GM12878 (cell line): ENCODE results near the gene ACADM. TPM values are rescaled to one million over a fixed set of nuclear protein-coding genes. Genes with fewer than 3 reads are reported as not detected.
A peak's percentile ranks its signal among the peaks of the same experiment; 100 is the strongest.

Source experiments
- ATAC-seq: fragments of 200-7000 bp; cut with Tn5 transposase; 3 replicates; pipeline ENCODE4 v1.9.1; 2020; ENCODE audit warnings: mild to moderate bottlenecking, moderate library complexity
- BruUV-seq: library from RNA; stranded (reverse); fragments of 400-500 nt; replicated peaks from 2 replicates; lab custom pipeline; 2021; lab: Mats Ljungman, UMichigan
- CTCF ChIA-PET: fragments of 300-600 bp; sonication (Branson Sonifier 250); formaldehyde crosslinking; extraction: SDS; loops from one replicate; lab custom pipeline; 2021; ENCODE audit warnings: inconsistent platforms; lab: Yijun Ruan, JAX
- POLR2A ChIA-PET: fragments of 350-600 bp; formaldehyde crosslinking; extraction: SDS; loops from one replicate; lab custom pipeline; 2021; ENCODE audit warnings: inconsistent platforms; lab: Charles Lee
- RAD21 ChIA-PET: fragments of 300-600 bp; sonication (Branson Sonifier 250); formaldehyde crosslinking; loops from one replicate; lab custom pipeline; 2023; ENCODE audit warnings: antibody characterized with exemption; ENCODE audit not compliant: unreplicated experiment; lab: Charles Lee
- SMC1A ChIA-PET: fragments of 300-600 bp; sonication (Branson Sonifier 250); formaldehyde crosslinking; loops from one replicate; lab custom pipeline; 2023; ENCODE audit not compliant: unreplicated experiment, uncharacterized antibody; lab: Charles Lee
- DNase-seq: peaks from one replicate; pipeline ENCODE4 v3.0.0-alpha.2; 2011; ENCODE audit warnings: low read depth, low spot score
- FAIRE-seq: peaks from 3 replicates; lab custom pipeline; 2011; peaks lifted over from hg19 to GRCh38; lab: Jason Lieb, UNC
- H2AFZ ChIP-seq: 2 replicates; pipeline ENCODE4 v1.6.0; 2011; ENCODE audit warnings: low read depth, low read length, control low read depth; ENCODE audit not compliant: control insufficient read depth
- H3K27ac ChIP-seq: 2 replicates; pipeline ENCODE4 v1.5.1; 2011; ENCODE audit warnings: control low read depth; ENCODE audit not compliant: control insufficient read depth, insufficient read depth
- H3K27me3 ChIP-seq, 2 experiments: replicated peaks in 1 of 2; 2 replicates each; pipeline versions ENCODE4 v1.6.0 to v1.6.1; 2011; ENCODE audit warnings: low read length in 1 of 2; ENCODE audit not compliant: control insufficient read depth in 2 of 2, insufficient read depth in 2 of 2
- H3K36me3 ChIP-seq, 2 experiments: 2 replicates each; pipeline ENCODE4 v1.5.1; 2011; ENCODE audit warnings: low read length in 1 of 2; ENCODE audit not compliant: control insufficient read depth in 2 of 2, insufficient read depth in 2 of 2
- H3K4me1 ChIP-seq: 2 replicates; pipeline ENCODE4 v1.6.1; 2011; ENCODE audit warnings: mild to moderate bottlenecking, low read length, moderate library complexity, mixed read lengths; ENCODE audit not compliant: control insufficient read depth, insufficient read depth
- H3K4me2 ChIP-seq: 2 replicates; pipeline ENCODE4 v1.6.0; 2011; ENCODE audit warnings: control low read depth; ENCODE audit not compliant: control insufficient read depth, insufficient read depth
- H3K4me3 ChIP-seq: fragments of 200-600 bp; sonication (generic); 2 replicates; pipeline ENCODE4 v1.5.1; 2016
- H3K79me2 ChIP-seq: 2 replicates; pipeline ENCODE4 v1.6.0; 2011; ENCODE audit warnings: low read length; ENCODE audit not compliant: control insufficient read depth, insufficient read depth
- H3K9ac ChIP-seq: 2 replicates; pipeline ENCODE4 v1.8.0; 2011; ENCODE audit warnings: low read length, control low read depth, mixed read lengths; ENCODE audit not compliant: control insufficient read depth, insufficient read depth
- H3K9me3 ChIP-seq: replicated peaks from 3 replicates; pipeline ENCODE4 v1.5.1; 2011; ENCODE audit warnings: mild to moderate bottlenecking, low read length; ENCODE audit not compliant: control insufficient read depth, insufficient read depth
- H4K20me1 ChIP-seq: 2 replicates; pipeline ENCODE4 v1.6.0; 2011; ENCODE audit not compliant: control insufficient read depth, insufficient read depth
- EGR1 ChIP-seq, 2 experiments: IDR thresholded peaks; 1 replicate in 1 of 2; 2 replicates in 1 of 2; pipeline ENCODE4 v1.6.1; 2011 to 2012; ENCODE audit warnings: low read depth in 2 of 2, low read length in 2 of 2, borderline replicate concordance in 1 of 2, mild to moderate bottlenecking in 1 of 2, moderate library complexity in 1 of 2
- FOXK2 ChIP-seq: fragments of 450-650 bp; IDR thresholded peaks from 2 replicates; pipeline ENCODE4 v1.6.1; 2017; ENCODE audit warnings: mild to moderate bottlenecking, moderate library complexity
- KAT2A ChIP-seq: conservative IDR thresholded peaks from 2 replicates; pipeline ENCODE4 v1.6.1; 2011; ENCODE audit warnings: low read depth, low read length; ENCODE audit not compliant: control insufficient read depth
- KLF5 ChIP-seq: fragments of 450-650 bp; IDR thresholded peaks from 2 replicates; pipeline ENCODE4 v1.6.1; 2014; ENCODE audit warnings: mild to moderate bottlenecking; ENCODE audit not compliant: partially characterized antibody
- SMAD1 ChIP-seq: fragments of 450-650 bp; IDR thresholded peaks from 2 replicates; pipeline ENCODE4 v1.6.1; 2018; ENCODE audit warnings: mild to moderate bottlenecking, low read depth; ENCODE audit not compliant: partially characterized antibody
- USF2 ChIP-seq: IDR thresholded peaks from 2 replicates; pipeline ENCODE4 v1.6.1; 2011; ENCODE audit warnings: low read depth, low read length, improper control_type of control experiment, borderline replicate concordance
- YY1 ChIP-seq: IDR thresholded peaks from 2 replicates; pipeline ENCODE4 v1.6.1; 2011; ENCODE audit warnings: low read depth, mild to moderate bottlenecking, low read length
- ZNF687 ChIP-seq: fragments of 450-650 bp; IDR thresholded peaks from 2 replicates; pipeline ENCODE4 v1.6.1; 2017; ENCODE audit warnings: mild to moderate bottlenecking, moderate library complexity
- WGBS: methylation state at CpG from one replicate; pipeline ENCODE4 v1.1.6; 2016; ENCODE audit warnings: low lambda C conversion rate; ENCODE audit not compliant: insufficient replicate concordance, insufficient coverage; ENCODE audit errors: missing lambda C conversion rate; 5-methylcytosine and 5-hydroxymethylcytosine counted together
- in situ Hi-C: fragments of 300-500 bp; cut with MboI; formaldehyde crosslinking; loops from 9 replicates; pipeline ENCODE4 v1.14.3; 2018; ENCODE audit warnings: mixed read lengths
- intact Hi-C: fragments of 100-400 bp; cut with micrococcal nuclease; formaldehyde crosslinking; loops from one replicate; pipeline ENCODE4 v1.14.2; 2022; ENCODE audit not compliant: unreplicated experiment
- polyA plus RNA-seq, 11 experiments: library from polyadenylated mRNA; depleted of rRNA in 4 of 11; unstranded in 6 of 11; stranded (reverse) in 5 of 11; fragments of >200 nt; fragmentation: Nextera tagmentation in 4 of 11; fragmentation: Illumina TruSeq in 1 of 11; extraction: Ambion mirVana in 4 of 11; extraction: Trizol in 1 of 11; gene quantifications; 1 replicate in 1 of 11; 2 replicates in 10 of 11; pipeline versions ENCODE4 v1.2.1 to v1.2.3, GENCODE V29; 2011 to 2016; ENCODE audit warnings: inconsistent platforms in 2 of 11, missing spikeins in 2 of 11, low read depth in 1 of 11
- total RNA-seq, 4 experiments: library from RNA; depleted of rRNA in 3 of 4; stranded (reverse); fragments of >200 nt in 3 of 4; fragmentation: Illumina TruSeq in 1 of 4; extraction: Trizol in 1 of 4; gene quantifications; 2 replicates each; pipeline versions ENCODE4 v1.2.1 to v1.2.3, GENCODE V29; 2013 to 2021

The ACADM gene
- total and polyA plus RNA-seq, 10 of the 15 experiments (the other 5 are each of a cell fraction or from before 2014, with no cell fraction given): 119 to 245 (median 204) TPM

- no peak for TF ChIP-seq ZNF687
- no peak for TF ChIP-seq FOXK2
- TF ChIP-seq KAT2A: no peak
- no peak for TF ChIP-seq YY1
- TF ChIP-seq KLF5: no peak
- TF ChIP-seq SMAD1: no peak
- TF ChIP-seq, all 136 proteins: peak for 14
Observed at GRCh38 chr1:75796376-75797272, 72.1 kb downstream of the ACADM start, which contains the start of gene MSH4 (continued).

- CTCF ChIA-PET: interaction anchor here (1.2 kb wide), 1 partner anchor 10 kb away, joined by 3 read pairs; no protein-coding TSS in a partner anchor
- Histone ChIP-seq H3K9me3 (no peaks in the 10 kb centered on the region), H3K27me3 (no peaks in the 10 kb centered on the region), H3K4me2 (no peak overlapping the region), H4K20me1 (peaks cover 3% of the 10 kb centered on the region; the same call in 1 of the 2 replicates), H3K4me3 (no peak overlapping the region), H3K4me1 (no peaks in the 10 kb centered on the region), H3K79me2 (peaks cover 9% of the 10 kb centered on the region), H3K9ac (no peak overlapping the region), H2AFZ (no peak overlapping the region)
- FAIRE-seq (no peak), ATAC-seq (no peak; the same call in 1 of the 3 replicates)
- in situ Hi-C loops: no loop called here
- POLR2A ChIA-PET: interaction anchor here (0.6 kb wide), 1 partner anchor 70 kb away, joined by 8 read pairs; no protein-coding TSS in a partner anchor
- SMC1A ChIA-PET: no interaction called here
- no TSS peak for BruUV-seq
- WGBS: 48% methylated on average over 6 of the region's 6 CpGs
- intact Hi-C loops: no loop called here
- peak in 1 of 2 experiments; percentile 19; a peak in 1 of 3 replicates for TF ChIP-seq EGR1 (IDR thresholded peaks at IDR 0.05; ENCODE audit: borderline replicate concordance in 1 of 2, low read depth in 2 of 2, low read length in 2 of 2)
- no peak for TF ChIP-seq USF2
- TF ChIP-seq, all 136 proteins: peak for 1
- Histone ChIP-seq H3K27ac (no peak overlapping the region), H3K36me3 (peaks cover 4 to 27% of the 10 kb centered on the region in 2 experiments)
- RAD21 ChIA-PET: no interaction called here
- no peak for DNase-seq
Observed at GRCh38 chr1:75797273-75797588, 72.7 kb downstream of the ACADM start.
